GM19397 (cell line): ENCODE data around the gene KLF13.

ENCODE experiments used
- ATAC-seq: cut with Tn5 transposase; IDR thresholded peaks from one replicate; pipeline ENCODE4 v1.9.1; 2021; ENCODE audit warnings: mild to moderate bottlenecking, moderate library complexity; ENCODE audit not compliant: unreplicated experiment

KLF13 gene

DNA sequence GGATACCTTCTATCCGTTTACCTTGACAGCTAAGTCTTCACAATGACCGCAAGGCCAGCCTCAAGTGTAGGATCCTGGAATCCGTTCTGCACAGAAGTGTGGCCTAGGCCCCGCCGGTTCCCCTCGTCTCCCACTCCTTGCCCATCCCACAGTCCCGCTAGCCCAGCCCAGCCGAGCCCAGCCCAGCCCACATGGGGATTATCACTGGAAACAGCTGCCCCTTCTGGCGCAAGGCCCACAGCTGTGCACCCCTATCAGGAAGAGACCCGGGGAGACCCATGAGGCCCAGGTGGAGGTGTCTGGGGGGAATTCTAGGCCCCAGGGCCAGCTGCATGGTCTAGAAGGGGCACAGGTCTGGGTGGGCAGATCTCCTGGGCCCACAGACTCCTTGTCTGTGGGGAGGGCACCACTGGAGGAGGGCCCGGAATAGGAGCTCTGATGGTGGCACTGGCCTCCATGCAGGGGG lies 27.9 kb upstream of the KLF13 start:
- no peak for ATAC-seq

DNA sequence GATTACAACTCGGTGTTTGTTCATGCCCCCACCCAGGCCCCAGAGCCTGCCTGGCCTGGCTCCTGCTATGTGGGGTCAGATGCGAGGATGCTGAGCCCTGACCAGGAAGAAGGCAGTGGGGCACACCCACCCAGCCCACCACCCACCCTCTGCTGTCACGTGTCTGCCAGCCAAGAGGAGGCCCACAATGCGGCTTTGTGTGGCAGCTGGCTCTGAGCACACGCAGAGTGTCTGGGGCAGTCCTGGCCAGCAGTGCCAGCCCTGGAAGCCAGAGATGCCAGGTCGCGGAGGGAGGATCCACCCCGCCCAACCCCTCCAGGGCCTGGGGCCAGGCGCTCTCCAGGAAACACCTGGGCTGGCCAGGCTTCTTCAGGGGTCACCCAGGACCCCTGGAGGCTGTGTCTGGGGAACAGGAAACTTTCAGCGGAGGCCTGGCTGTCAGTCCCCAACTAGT lies 26.4 kb upstream of the KLF13 start:
- no peak for ATAC-seq

DNA sequence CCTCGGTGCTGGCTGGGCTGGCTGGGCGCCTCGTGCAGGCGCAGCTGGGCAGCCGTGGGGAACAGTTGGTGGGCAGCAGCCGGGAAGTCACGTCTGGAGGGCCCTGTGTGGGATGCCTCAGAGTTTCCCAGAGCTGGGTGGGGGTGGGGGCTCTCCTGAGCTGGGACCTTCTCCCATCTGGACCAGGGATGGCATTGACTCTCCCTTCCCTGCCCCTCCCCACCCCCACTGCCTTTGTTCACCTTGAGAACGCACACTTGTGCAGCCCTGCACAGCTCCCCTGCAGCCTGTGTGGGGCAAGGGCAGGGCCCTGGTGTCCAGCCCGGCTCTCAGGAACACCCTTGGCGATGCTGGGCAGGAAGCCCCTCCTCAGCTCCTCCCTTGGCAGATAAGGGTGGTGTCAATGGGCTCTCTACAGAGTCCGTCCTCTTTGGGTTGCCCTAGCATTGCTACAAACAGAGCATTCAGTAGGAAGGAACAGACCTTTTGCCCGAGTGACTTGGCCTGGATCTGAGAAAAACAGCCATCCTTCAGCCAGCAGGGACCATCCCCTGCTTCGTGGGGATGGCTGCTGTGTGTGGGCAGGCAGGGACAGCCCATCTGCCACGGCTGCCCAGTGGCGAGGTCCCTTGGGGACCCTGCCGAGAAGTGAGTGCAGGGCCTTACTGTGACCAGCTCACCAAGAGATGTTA lies 25.5 kb upstream of the KLF13 start:
- no peak for ATAC-seq

DNA sequence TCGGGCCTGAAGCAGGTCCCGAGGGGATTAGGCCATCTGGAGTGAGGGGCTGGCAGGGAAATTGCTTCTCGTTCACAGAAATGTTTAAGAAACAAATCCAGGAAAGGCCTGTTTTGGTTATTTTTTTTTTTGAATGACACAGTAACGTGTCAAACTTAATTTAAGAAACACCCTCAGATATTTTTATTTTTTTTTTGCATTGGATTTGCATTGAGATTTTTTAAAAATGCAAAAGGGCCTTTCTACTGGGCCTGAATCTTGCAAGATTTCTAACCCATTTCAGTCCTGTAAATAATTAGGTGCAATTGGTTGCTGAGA lies 25.0 kb upstream of the KLF13 start:
- ATAC-seq, result no peak

DNA sequence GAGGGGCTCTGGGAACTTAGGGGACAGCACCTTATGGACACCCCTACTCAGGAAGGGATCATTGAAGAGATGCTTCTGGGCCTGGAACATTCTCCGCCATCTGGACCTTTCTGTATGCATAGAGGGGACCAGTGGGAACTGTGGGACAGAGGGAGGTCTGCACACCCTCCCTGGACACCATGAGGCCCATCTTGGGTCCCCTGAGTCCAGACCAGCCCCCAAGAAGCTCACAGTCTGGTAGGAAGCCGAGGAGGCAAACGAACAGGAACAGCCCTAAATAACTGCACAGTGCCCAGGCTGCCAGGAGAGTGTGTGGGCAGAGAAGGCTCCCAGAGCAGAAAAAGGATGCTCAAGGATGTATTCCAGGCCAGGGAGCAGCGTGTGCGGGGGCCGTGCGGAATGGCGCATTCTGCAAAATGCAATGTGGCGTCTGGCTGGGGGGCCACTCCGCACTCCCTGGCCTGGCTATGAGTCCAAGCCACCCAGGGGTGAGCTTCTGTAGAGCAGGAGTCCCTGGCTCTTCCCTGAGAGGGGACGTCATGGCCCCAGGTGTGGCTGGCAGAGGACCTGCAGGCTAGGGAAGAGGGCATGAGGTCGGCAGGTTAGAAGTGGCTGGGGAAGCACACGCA lies 24.5 kb upstream of the KLF13 start:
- no peak for ATAC-seq

DNA sequence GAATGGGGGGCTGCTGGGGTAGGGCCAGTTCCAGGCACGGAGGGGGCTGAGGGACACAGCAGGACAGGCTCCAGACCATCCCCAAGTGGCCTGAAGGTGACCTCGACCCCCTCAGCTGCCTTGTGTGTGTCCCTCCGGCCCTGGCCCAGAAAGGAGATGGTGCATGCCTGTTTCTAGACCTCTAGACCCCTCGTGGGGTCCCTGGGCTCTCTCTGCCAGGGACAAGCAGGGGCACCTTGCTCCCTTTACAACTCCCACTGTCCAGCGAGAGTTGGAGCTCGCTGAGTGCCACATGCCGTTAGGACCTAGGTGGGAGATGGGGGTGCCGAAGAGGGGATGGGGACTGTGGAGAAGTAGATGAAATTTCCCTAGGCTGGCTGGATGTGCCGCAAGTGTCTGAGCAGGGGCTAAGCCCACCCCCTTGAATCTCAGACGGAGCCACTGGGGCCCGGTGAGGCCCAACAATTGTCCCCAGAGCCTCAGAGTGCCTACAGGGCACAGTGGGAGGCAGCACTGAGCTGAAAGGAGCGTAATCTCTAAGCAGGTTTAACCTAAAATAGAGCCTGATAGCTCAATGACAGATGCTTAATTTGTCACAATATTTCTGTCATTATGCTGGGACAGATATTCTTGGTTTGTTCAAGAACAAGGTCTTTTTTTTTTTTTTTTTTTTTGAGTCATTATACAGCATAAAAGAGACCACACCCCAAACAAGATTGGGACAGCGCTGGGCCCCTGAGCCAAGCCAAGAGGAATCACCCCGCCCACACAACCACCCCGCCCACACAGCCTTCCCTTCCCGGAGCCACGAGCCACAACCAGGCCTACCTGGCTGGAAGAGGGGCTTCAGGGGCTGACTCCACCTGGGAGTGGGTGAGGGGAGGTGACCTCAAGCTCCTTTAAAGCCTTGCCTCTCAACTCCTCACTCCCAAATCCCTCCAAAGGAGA lies 23.6 kb upstream of the KLF13 start:
- ATAC-seq, result no peak

DNA sequence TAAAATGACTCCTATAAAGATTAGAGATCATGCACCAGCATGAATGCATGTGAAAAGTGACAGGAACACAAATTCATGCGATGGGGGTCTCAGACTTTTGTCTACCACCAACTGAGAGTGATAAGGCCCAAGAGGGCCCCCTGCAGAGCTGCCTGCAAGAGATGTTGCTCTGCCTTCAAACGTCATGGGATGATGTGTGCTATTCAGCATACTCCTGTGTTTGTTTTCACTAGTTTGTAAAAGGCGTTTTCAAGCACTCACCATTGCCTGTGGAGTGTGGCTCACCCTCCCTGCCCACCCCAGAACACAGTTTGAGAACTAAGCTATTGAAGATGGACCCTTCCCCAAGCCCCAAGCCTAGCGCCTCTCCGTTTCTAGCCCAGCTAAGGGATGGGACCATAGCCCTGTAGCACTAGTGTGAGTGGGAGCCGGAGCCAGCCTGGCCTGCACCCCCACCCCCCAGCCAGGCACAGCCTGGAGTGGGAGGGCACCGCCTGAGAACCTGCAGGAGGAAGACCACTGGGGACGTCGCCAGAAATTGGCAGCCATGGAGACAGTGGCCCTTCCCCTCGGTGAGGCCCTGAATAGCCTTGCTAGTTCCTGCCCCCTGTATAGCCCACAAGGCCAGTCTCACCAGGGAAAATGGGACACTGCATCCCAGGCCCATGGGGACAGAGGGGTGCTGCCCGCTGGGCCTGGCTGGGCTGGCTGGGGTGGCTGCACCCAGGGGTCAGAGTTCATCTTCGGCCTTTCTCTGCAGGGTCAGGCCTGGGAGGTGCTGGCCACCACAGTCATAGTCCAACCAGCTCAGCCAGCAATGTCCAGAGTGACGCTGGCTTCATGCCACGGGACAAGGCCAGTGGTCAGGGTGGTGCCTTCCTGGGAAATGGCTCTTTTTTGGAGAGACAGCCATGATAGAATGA lies 22.6 kb upstream of the KLF13 start:
- no peak for ATAC-seq

DNA sequence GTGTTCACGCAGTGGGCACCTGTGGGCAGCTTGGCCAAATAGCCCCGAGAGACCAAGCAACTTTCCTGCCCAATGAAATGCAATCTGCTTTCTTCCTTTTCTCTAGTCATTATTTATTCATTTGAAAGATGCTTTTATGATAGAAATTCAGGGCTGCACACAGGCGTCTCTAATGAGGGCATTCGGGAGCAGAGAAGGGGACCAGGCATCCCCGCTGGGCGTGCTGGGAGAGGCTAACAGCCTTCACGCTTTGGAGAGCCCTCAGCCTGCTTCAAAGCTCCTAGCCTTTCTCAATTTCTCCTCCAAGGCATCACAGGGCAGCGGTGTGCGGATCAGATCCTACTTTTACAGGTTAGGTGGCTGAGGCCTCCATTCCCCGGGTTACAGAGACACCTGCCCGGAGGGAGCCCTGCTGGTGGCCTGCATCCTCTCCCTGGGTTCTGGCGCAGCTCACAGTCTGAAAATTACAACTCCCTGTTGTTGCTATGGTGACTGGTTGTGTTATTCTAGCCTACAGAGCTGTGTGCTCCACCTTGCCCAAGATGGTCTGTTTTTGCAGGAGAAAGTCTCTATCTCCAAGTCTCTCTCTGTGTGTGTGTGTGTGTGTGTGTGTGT lies 21.8 kb upstream of the KLF13 start:
- no peak for ATAC-seq

DNA sequence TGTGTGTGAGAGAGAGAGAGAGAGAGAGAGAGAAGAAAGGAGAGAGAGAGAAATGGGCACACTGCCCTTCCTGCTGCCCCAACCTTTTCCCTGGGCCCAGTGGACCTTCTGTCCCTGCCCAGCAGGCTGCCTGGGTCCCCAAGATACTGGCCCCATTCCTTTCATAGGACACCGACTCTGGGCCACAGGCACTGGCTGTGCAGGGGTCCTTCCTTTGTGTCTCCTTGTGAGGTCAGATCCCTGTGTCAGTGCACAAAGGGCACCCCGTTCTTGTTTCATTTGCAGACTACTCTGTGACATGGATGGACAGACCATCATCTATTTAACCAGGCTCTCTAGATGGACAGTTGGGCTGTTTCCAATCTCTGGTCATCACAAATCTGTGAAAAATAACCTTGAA lies 21.3 kb upstream of the KLF13 start:
- ATAC-seq, result no peak

DNA sequence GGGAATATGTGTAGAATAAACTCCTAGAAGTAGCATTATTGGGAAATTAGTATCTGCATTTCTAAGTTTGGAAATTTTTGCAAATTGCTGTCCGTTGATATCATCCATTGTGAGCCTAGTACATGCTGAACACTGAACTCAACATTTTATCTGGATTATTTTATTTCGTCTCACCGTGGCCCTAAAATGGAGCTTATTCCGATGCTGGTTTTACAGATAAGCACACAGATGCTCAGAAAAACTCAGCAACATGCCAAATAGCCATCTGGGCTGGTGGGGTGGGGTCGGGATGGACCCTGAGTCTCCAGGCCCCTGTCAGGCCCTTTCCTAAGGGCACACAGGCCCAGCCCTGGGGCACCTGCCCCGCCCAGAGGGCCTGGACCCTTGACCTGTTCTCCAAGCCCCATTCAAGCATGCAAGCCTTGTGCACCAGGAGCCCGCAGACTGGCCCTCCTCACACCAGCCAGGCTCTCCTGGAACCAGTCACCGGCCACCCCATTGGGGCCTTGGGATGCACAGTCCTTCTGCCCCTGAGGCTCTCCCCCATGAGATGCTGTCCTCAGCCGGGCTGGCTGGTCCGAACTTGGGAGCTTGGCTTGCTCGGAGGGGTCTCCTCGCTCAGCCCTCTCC lies 20.7 kb upstream of the KLF13 start:
- no peak for ATAC-seq

DNA sequence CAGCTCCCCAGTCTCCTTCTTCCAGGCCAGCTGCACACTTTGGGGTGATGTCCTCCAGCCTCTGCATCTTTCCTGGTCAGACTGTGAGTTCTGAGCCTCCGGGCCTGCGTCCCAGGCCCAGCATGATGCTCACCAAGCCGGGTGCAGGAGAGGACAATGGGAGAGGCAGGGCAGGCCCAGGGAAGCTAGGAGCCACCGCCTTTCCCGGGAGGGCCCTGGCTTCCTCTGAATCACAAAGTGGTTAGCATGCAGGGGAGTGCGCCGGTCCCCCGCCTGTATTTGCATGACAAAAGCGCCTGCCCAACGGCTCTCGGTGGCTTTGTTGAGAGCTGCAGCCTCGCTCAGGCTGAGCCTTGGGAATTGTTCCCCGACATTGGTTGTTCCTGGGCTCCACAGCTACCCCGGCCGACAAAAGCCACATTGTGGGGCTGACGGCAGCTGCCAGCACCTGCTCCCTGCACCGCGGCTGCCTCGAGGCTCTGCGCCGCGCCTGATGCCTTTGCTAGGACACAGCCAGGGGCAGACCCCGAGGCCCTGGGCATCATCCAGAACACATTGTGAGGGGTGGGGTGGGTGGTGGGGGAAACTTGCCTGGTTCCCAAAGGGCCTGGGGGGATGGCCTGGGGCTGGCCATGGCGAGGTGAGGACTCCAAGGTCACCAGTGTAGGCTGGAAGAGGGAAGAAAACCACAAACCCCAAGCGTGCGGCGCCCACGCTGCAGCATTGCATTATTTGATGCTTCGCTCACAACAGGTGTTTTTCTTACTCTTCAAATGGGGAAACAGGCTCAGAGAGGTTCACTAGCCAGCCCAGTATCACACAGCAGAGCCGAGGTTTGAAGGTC lies 20.0 kb upstream of the KLF13 start:
- no peak for ATAC-seq

DNA sequence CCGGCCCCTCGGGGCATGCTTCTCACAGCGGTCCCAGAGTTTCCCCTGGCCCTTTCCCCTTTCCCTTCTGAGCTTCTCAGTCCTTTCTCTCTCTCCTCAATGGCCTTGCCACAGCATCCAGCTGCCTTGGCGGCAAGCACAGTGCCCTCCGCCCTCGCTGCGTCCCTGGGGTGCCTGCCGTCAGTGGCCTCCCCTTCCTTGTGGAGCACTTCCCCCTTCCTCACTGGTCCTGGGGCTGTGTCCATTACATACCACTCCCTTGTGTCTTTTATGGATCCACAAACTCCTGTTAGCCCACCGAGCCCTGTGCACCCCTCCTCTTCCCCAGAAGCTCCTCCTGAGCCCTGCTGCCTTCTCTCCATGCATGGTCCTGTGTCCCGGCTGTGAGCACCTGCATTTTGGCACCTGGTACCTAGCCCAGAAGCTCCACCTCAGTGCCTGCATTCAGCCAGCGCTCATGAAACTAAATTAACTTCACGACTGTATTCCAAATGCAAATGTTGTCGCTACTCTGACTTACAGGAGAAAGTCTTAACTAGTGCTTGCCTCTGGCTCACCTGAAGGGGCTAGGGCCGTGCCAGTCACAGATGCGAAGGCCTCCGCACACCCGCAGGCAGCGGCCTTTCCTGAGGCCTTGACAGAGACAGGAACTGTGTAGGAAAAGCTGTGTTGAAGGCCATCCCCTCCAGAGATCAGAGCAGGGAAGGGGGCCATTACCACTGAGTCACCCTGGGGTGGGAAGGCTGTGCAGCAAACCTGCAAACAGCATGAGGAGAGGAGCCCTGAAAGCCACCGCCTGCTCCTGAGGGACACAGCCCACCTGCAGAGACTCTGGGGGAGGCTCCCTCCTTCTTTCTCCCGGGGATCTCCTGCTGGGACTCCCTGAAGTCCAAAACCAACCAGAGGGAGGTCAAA lies 19.1 kb upstream of the KLF13 start:
- no peak for ATAC-seq

DNA sequence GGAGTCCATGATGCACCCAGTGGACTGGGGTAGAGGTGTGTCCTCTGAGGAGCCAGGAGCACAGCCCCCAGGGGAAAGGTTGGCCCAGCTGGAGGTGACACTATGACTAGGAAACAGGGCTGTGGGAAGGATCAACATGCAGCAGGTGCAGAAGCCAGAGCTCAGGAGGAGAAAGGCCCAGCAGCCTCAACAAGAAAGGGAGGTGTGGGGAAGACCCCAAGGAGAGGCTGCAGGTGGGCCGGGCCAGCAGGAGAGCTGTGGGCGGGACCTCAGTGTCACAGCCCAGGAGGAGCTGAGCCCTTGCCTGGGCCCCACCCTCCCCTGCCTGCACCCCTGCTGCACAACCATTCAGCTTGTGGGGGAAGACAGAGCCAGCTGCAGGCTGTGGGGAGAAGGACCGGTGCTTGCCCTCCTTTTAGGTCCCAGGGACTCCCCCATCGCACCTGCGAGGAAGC lies 18.4 kb upstream of the KLF13 start:
- ATAC-seq, result peak; percentile 51

DNA sequence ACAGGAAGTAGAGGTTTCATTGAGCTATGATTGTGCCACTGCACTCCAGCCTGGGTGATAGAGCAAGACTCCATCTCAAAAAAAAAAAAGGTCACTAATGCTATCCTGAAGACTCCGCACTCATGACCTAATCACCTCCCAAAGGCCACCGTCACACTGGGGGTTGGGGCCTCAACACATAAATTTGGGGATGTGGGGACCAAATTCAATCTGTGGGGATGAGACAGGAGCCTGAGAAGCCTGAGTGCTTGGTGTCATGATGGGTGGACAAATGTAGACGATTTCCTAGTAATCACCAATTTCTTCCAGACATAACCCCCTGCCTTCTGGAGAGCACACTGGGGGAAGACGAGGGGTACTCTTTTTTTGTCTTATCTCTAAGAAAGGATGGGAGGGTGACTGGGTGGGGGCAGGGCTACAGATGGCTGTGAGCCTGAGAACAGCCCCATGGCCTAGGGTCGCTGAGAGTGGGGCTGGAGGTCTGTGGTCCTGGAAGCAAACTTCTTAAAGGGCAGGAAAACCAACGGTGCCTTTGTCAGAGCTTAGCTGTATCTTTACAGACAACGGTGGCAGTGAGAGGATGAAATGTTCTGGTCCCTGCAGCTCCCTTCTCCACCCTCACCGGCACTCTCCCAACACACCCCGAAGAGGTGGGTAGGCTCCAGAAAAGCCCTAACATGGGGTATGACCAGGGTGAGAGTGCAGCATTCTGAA lies 16.6 kb upstream of the KLF13 start:
- no peak for ATAC-seq

DNA sequence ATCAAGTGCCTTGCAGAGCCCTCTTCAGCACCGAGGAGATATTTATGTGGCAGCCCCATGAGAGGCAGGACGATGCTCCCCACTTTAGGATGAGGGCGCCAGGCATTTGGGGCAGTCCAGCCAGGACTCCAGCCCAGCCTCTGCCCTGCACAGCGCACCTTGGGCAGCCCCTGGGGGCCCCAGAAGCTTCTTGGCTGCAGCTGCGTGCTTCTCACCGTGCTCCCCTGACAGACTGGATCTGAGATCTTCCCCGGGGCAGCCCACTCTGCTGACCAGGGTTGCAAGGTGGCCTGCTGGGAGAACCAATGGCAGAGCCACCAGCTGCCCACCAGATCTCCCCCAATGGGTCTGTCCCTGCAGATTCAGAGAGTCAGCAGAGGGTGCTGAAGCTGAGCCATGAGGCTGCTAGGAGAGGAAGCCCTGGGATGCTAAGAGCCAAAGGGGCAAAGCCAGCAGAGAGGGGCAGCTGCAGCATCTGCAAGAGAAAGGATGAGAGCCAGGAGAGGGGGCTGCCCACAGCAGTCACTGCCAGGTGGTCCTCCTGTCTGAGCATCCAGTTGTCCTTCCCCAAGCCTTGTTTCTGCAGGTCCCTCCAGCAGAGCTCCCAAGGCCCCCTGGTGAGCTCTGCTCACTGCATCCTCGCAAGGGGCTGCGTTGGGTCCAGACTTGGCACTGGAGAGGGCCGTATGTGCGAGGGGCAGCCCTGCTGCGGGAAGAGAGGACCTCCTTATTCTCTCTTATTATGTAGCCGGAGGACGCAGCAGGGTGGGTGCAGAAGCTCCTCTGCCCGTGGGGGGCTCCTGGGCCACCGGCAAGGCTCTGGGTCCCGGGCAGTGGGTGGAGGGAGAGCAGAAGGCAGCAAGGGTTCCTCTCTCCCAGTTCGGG lies 14.7 kb upstream of the KLF13 start:
- ATAC-seq, result no peak

DNA sequence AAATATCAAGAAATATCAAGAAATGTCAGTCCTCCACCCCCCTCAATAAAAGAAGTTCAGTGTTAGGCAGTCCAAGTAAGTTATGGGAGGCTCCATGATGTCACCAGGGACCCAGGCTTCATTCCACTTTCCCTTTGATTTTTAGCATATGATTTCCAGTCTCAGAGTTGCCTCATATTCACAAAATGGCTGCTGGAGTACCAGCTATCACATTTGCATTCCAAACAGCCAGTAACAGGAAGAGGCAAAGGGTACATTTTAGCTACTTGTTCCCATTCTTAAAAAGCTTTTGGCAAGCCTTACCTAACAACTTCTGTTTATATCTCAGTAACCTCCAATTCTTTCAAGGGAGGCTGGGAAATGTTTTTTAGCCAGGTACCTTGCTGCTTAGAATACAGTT lies 13.4 kb upstream of the KLF13 start:
- ATAC-seq, result no peak
